Uterus (tissue), 4 donors: Measurements from ENCODE around the gene ICA1. TPM values are rescaled to one million over a fixed set of nuclear protein-coding genes. Genes with fewer than 3 reads are reported as not detected.

ENCODE experiments used
- DNase-seq, 2 donors: peaks; one replicate each; pipeline ENCODE4 v3.0.0-alpha.2; 2019 to 2020
- H3K27ac ChIP-seq, 2 donors: fragments of 200-600 bp; sonication (generic); 1 replicate in 1 of 2; 2 replicates in 1 of 2; pipeline ENCODE4 v1.5.1; 2016 to 2018
- H3K27me3 ChIP-seq, 2 donors: fragments of 200-600 bp; sonication (generic); one replicate each; pipeline ENCODE4 v1.5.1; 2018 to 2019; ENCODE audit warnings: control low read depth in 1 of 2
- H3K36me3 ChIP-seq, 2 donors: fragments of 200-600 bp; sonication (generic); one replicate each; pipeline ENCODE4 v1.5.1; 2019; ENCODE audit warnings: control low read depth in 1 of 2
- H3K4me1 ChIP-seq, 2 donors: fragments of 200-600 bp; sonication (generic); one replicate each; pipeline ENCODE4 v1.5.1; 2018 to 2019; ENCODE audit warnings: control low read depth in 1 of 2
- H3K4me3 ChIP-seq, 2 donors: fragments of 200-600 bp; sonication (generic); 1 replicate in 1 of 2; 2 replicates in 1 of 2; pipeline ENCODE4 v1.5.1; 2018 to 2019; ENCODE audit warnings: mild to moderate bottlenecking in 1 of 2
- H3K9me3 ChIP-seq, 2 donors: fragments of 200-600 bp; sonication (generic); one replicate each; pipeline ENCODE4 v1.5.1; 2019; ENCODE audit warnings: control low read depth in 1 of 2
- CTCF ChIP-seq, 4 experiments: fragments of 200-600 bp in 2 of 4; fragments of 450-650 bp in 2 of 4; sonication (generic) in 2 of 4; IDR thresholded peaks; one replicate each; pipeline ENCODE4 v1.5.1; 2016 to 2019; ENCODE audit warnings: antibody characterized with exemption in 4 of 4, mild to moderate bottlenecking in 2 of 4, moderate library complexity in 1 of 4
- POLR2A ChIP-seq, 2 donors: fragments of 450-650 bp; IDR thresholded peaks; one replicate each; pipeline ENCODE4 v1.6.1; 2016; ENCODE audit warnings: antibody characterized with exemption in 2 of 2, mild to moderate bottlenecking in 1 of 2, moderate library complexity in 1 of 2
- intact Hi-C: fragments of 100-400 bp; cut with DNase I; formaldehyde crosslinking; loops from one replicate; pipeline ENCODE4 v1.15.1; 2023; ENCODE audit warnings: low total_unique reads
- total RNA-seq, 4 donors: library from RNA; depleted of rRNA in 3 of 4; stranded (reverse); fragments of >200 nt in 3 of 4; gene quantifications; one replicate each; pipeline versions ENCODE4 v1.1.0 to v1.2.4, GENCODE V29; 2014 to 2023
- donor health status: DM: yes; HTN: yes; CAD: no.

The ICA1 gene
- total RNA-seq, 4 donors from 2014 or later = 3.5 to 36.9 (median 28.5) TPM

GRCh38 chr7:8089036-8089780 is 172.8 kb downstream of the ICA1 start:
- intact Hi-C loops = no loop called here
- no peaks in the 10 kb centered on the region for H3K27me3 ChIP-seq
- no peak for DNase-seq
- no peaks in the 10 kb centered on the region for H3K4me1 ChIP-seq
- no peaks in the 10 kb centered on the region for H3K9me3 ChIP-seq
- H3K27ac ChIP-seq = no peak overlapping the region
- no peaks in the 10 kb centered on the region for H3K36me3 ChIP-seq
- H3K4me3 ChIP-seq = no peak overlapping the region
- TF ChIP-seq POLR2A (IDR thresholded peaks at IDR 0.05) (no peak), CTCF (IDR thresholded peaks at IDR 0.05) (no peak)

GRCh38 chr7:8086239-8086638 is 175.7 kb downstream of the ICA1 start:
- Histone ChIP-seq H3K4me3 (no peak overlapping the region), H3K9me3 (no peaks in the 10 kb centered on the region), H3K27me3 (no peaks in the 10 kb centered on the region), H3K4me1 (no peaks in the 10 kb centered on the region), H3K36me3 (no peaks in the 10 kb centered on the region), H3K27ac (no peak overlapping the region)
- DNase-seq = no peak
- intact Hi-C loops = no loop called here
- no peak for TF ChIP-seq CTCF (IDR thresholded peaks at IDR 0.05)
- no peak for TF ChIP-seq POLR2A (IDR thresholded peaks at IDR 0.05)

- H3K27ac ChIP-seq = no peak overlapping the region
- TF ChIP-seq CTCF (IDR thresholded peaks at IDR 0.05) (no peak), POLR2A (IDR thresholded peaks at IDR 0.05) (no peak)
Observed at GRCh38 chr7:8085420-8085819, 176.5 kb downstream of the ICA1 start.

GRCh38 chr7:8084836-8085235 is 177.1 kb downstream of the ICA1 start:
- no peak for TF ChIP-seq POLR2A (IDR thresholded peaks at IDR 0.05)
- Histone ChIP-seq H3K27ac (no peak overlapping the region), H3K36me3 (no peaks in the 10 kb centered on the region), H3K9me3 (no peaks in the 10 kb centered on the region), H3K27me3 (no peaks in the 10 kb centered on the region), H3K4me1 (no peaks in the 10 kb centered on the region), H3K4me3 (no peak overlapping the region)
- no peak for DNase-seq
- intact Hi-C loops = no loop called here

More at GRCh38 chr7:8085420-8085819, 176.5 kb downstream of the ICA1 start:
- no peak overlapping the region for H3K4me3 ChIP-seq
- intact Hi-C loops = no loop called here
- no peaks in the 10 kb centered on the region for H3K9me3 ChIP-seq
- no peaks in the 10 kb centered on the region for H3K4me1 ChIP-seq
- H3K27me3 ChIP-seq = no peaks in the 10 kb centered on the region
- no peak for DNase-seq
- no peaks in the 10 kb centered on the region for H3K36me3 ChIP-seq

DNA sequence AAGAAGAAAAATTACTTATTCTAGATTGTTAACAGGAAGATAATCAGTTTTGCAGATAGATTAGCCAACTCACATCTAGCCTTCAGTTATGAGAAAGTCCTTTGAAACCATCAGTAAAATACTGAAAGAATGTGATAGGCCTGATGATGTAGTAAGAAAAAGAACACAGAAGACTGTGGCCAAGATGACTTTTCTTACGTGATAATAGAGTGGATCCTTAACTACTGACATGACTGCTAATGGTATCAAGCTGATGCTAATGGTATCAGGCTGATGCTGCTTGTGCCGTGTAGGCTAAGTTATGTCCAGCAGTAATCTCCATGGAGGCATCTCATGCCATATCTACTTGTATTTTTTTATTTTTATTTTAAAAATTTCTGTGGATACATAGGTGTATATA is 179.2 kb downstream of the ICA1 start:
- Histone ChIP-seq H3K27me3 (no peaks in the 10 kb centered on the region), H3K4me1 (no peaks in the 10 kb centered on the region), H3K27ac (no peak overlapping the region), H3K4me3 (no peak overlapping the region), H3K36me3 (no peaks in the 10 kb centered on the region), H3K9me3 (no peaks in the 10 kb centered on the region)
- DNase-seq = no peak
- intact Hi-C loops = no loop called here
- no peak for TF ChIP-seq POLR2A (IDR thresholded peaks at IDR 0.05)
- TF ChIP-seq CTCF (IDR thresholded peaks at IDR 0.05) = no peak
